NT2/D1 (cell line): ENCODE measurements around the gene PTK6.

Experiments
- SUZ12 ChIP-seq: IDR thresholded peaks from 2 replicates; pipeline ENCODE4 v1.6.1; 2011; ENCODE audit not compliant: insufficient read length, insufficient read depth; ENCODE audit errors: extremely low read depth
- ZNF274 ChIP-seq: IDR thresholded peaks from 2 replicates; pipeline ENCODE4 v1.6.1; 2011; ENCODE audit warnings: mild to moderate bottlenecking, low read depth, low read length

DNA sequence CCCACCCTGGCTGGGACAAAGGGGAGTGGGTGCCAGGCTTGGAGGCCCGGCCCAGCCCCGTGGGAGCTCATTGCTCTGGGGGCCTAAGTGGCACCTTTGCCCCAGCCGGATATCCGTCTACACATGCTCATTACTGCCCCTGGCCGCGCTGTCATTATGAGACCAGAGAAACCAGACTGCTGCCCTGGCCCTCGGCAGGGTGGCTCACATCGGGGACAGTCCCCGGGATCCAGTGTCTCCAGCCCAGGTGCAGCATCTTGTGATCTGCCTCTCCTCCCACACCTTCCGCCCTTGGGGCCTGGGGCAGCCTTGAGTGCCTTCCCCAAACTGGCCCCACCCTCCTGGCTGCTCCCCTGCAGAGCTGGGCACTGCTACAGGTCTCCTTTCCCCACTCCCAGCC is 5.5 kb upstream of the PTK6 start:
- TF ChIP-seq ZNF274, result no peak
- no peak for TF ChIP-seq SUZ12
